ENCODE results near the gene DOK4.

Gene DOK4

DNA sequence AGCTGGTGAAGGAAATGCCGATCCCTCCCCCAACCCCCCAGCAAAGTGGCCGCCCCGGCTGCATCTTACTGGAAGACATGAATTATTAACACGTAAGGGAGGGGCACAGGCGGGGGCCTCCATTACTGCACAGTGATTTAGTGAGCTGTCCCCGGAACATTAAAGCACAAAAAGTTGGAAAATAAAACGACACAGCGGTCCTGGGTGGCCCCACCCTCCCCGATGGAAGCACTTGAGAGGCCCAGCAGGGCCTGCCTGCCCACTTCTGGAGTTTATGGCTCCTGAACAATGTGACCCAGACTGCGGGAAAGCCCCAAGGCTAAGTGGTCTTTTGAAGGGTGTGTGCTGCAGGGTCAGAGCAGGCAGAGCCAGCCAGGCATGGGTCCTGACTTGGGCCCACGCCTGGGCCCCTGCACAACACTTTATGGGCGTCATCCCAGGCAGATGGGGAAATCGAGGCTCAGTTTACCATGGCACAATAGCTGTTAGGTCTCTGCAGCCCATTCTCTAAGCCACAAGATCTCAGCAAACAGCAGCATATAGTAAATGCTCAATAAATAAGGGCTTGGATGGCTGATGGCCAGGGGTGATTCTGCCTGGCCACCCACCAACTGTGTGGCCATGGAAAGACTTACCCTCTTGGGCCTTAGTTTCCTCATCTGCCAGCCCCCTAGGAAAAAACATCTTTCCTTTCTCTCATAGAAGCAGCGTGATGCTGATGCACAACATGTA is 27.2 kb upstream of the DOK4 start:
- TF ChIP-seq, protein P1, sequence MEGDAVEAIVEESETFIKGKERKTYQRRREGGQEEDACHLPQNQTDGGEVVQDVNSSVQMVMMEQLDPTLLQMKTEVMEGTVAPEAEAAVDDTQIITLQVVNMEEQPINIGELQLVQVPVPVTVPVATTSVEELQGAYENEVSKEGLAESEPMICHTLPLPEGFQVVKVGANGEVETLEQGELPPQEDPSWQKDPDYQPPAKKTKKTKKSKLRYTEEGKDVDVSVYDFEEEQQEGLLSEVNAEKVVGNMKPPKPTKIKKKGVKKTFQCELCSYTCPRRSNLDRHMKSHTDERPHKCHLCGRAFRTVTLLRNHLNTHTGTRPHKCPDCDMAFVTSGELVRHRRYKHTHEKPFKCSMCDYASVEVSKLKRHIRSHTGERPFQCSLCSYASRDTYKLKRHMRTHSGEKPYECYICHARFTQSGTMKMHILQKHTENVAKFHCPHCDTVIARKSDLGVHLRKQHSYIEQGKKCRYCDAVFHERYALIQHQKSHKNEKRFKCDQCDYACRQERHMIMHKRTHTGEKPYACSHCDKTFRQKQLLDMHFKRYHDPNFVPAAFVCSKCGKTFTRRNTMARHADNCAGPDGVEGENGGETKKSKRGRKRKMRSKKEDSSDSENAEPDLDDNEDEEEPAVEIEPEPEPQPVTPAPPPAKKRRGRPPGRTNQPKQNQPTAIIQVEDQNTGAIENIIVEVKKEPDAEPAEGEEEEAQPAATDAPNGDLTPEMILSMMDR (IDR thresholded peaks at IDR 0.05; ENCODE audit: low read depth, low read length), result no peak
- no peak for DNase-seq (ENCODE audit: extremely low read depth, low read depth)

DNA sequence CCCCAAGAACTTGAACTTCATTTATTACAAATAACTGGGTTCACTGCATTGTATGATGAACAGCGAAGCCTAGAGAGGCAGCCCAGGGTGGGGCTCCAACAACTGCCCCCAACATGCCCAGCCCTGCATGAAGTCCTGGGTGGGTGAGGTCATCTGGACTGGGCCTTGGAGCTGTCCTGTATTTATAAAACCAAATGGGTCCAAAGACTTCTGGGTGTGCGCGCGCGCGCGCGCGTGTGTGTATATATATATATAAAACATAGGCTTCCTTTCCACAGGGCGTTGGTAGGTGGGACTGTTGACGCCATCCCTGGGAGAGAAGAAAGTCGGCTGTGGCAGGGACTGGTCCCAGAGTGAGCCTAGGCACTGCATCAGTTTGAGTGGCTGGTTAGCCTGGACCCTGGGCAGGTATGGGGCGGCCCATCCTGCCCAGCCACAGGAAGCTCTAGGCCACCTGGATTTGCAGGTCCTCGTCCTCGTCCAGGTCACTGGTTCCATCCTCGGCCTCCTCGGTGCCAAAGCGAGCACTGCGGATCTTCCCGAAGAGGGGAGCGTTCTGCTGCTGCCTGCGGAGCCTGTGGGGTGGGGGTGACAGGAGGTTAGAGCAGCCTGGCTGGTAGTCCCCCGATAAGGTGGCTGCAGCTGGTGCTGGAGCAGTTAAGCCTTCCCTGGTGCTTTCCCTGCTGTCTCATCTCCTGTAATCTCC is 26.2 kb upstream of the DOK4 start:
- no peak for DNase-seq (ENCODE audit: extremely low read depth, low read depth)
- TF ChIP-seq, protein P1 (IDR thresholded peaks at IDR 0.05; ENCODE audit: low read depth, low read length), result no peak

DNA sequence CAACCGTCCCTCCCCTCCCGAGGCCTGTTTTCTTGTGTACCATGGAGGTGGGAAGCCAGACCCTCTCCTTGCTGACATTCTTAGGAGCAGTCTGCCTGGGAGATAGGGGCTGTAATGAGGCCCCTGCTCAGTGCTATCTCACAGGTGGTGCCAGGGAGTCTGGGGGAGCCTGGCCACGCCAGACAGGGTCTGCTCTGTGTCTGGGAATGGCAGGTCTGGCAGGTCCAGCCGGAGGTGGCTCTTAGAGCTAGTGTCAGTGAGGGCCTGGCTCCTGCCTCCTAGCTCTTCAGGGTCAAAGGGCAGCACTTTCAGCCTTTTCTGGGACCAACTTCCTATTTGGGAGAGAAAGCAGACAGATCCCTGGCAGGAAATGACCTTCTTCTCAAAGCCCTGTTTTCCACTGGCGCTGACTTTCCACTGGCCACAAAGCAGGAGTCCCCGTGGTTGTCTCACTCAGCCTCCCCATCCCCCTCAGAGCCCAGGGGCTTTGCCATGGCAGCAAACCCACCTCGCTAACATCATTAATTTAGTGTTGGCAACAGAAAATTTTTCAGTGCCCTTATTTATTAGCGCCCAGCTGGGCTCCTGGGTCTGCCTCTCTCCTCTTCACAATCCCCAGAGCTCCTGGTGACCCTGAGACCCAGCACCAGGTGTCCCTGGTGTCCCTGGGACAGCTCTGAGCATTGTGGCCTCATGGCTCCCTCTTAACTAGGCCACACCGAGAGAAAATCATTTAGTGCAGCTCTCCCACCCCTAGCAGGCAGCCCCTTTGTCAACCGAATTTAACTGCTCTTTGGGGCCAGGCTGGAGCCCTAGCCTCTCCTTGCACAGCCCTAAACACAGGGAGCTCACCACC is 24.0 kb upstream of the DOK4 start:
- no peak for DNase-seq (ENCODE audit: extremely low read depth, low read depth)
- TF ChIP-seq, protein P1 (IDR thresholded peaks at IDR 0.05; ENCODE audit: low read depth, low read length), result no peak

DNA sequence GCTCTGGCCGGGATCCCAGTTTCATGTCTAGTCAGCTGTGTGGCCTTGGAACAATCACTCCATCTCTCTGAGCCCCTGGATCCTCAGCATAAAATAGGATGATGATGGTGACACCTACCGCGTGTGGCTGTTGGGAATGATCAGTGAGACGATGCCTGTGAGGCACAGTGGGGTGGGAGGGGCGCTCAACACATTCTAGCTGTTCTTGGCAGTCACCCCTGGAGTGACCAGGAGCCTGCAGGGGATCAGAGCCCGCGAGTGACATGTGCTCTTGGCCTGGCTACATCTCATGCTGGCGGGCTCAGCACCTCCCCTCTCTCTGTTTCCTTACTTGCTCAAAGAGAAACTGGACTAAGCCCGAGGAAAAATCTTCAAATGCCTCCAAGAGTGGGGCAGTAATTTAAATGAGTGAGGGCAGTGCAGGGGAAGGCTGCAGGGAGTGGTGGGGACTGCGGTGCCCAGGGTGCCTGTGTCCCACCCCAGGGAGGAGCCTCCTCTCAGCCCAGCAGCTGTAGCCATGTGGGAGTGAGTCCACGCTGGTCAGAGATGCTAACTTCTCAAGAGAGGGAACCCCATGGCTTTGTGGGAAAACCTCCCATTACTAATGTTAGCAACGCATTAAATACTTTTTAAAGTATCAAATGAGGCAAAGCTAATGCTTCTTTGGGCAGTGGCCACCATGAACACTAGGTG is 23.1 kb upstream of the DOK4 start:
- TF ChIP-seq, protein P1 (IDR thresholded peaks at IDR 0.05; ENCODE audit: low read depth, low read length), result no peak
- no peak for DNase-seq (ENCODE audit: extremely low read depth, low read depth)

DNA sequence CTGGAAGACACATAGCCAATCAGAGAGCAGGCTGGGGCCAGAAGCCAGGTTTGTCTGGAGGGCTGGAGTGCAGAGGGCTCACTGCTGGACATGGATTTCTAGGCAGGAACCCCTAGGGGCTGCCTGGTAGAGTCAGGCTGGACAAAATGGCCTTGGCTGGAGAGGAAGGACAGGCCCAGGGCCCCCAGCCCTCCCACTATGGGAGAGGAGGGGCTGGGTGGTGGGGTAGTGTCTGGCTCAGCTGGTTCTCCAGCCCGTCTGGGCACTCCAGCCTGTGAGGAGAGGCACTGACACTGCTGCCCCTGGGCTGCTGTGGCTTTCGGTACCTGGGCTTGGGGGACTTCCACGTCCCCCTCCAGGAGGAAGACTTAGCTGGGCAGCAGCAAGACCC is 21.7 kb upstream of the DOK4 start:
- TF ChIP-seq, protein P1 (IDR thresholded peaks at IDR 0.05; ENCODE audit: low read depth, low read length), result no peak
- DNase-seq (ENCODE audit: extremely low read depth, low read depth), result no peak

DNA sequence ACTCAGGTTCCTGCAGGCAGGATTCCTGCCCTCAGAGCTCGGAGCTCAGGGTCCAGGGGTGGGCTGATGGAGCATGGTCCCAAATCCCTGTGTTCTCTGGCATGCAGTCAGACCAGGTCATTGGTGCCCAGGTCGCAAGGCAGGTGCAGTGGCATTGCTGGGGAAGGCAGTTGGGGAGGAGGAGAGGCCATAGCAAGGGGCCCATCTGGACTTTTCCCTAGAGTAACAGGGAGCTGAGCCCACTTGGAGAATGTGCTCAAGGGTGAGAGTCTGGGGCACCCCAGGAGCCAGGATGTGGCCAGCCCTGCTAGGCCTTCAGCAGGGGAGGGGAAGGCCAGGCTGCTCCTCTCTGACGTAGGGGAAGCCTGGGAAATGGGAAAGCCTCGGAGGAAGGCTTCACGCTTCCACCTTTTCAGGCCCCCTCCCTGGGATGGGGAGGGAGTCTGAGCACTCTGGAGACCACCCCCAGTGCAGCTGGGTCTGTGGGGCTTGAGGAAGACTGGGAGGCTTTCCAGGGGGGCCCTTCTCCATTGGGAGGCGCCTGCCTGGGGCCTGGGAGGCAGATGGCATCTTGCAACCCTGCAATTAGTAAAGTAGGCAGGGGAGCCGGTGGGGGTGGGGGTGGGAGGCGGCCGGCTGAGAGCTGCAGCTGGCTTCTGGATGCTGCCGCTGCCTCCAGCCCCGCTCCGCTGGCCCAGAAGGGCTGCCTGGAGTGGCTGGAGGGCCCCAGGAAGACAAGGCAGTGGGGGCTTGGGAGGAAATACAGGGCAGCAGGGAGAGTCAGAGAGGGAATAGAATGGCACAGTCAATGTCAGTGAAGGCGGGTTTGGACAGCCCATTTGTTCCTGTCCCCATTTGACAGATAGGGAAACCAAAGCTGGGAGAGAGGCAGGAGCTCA is 21.1 kb upstream of the DOK4 start:
- no peak for DNase-seq (ENCODE audit: extremely low read depth, low read depth)
- TF ChIP-seq, protein P1 (IDR thresholded peaks at IDR 0.05; ENCODE audit: low read depth, low read length), result no peak

All from AG09319 (cell line).